A549 treated with CORT108297 at 1 μM for 4 hours (cell line): ENCODE results near the gene NARS2. TPM values are rescaled to one million over a fixed set of nuclear protein-coding genes. Genes with fewer than 3 reads are reported as not detected.

Experiments used
- total RNA-seq: library from RNA; stranded (reverse); fragments of 200-300 nt; extraction: Qiagen RNA extraction; gene quantifications from 5 replicates; pipeline ENCODE4 v1.2.3, GENCODE V29; 2022

NARS2 gene, protein sequence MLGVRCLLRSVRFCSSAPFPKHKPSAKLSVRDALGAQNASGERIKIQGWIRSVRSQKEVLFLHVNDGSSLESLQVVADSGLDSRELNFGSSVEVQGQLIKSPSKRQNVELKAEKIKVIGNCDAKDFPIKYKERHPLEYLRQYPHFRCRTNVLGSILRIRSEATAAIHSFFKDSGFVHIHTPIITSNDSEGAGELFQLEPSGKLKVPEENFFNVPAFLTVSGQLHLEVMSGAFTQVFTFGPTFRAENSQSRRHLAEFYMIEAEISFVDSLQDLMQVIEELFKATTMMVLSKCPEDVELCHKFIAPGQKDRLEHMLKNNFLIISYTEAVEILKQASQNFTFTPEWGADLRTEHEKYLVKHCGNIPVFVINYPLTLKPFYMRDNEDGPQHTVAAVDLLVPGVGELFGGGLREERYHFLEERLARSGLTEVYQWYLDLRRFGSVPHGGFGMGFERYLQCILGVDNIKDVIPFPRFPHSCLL
- 18.3 to 25.7 TPM (median 19.2 TPM) in 5 replicates for total RNA-seq

GRCh38 chr11:78574386-78575381 lies at the start of gene NARS2:
TSS of gene NARS2 (minus strand) at chr11:78574864. CDS start at chr11:78574488, 376 bp downstream.

GRCh38 chr11:78417175-78417887 lies 157.3 kb downstream of the NARS2 start, which contains the start of gene GAB2:
TSS of gene GAB2 (minus strand) at chr11:78417820. CDS start at chr11:78417720, 100 bp downstream.

Other genes with a start within 250 kb of the NARS2 start
- gene GAB2, start 157.0 kb downstream of the NARS2 start, total RNA-seq: 3.0 to 4.9 TPM (median 4.6 TPM) in 5 replicates